Fibroblast of skin of abdomen (primary cell): ENCODE measurements around the gene RBM27.
"Not testable (repeated sequence)": the region's sequence is repeated elsewhere in the genome, so short reads cannot be mapped to it uniquely, and the experiment has no call there.

Experiments used
- DNase-seq: peaks from one replicate; pipeline ENCODE4 v3.0.0-alpha.2; 2013

RBM27 gene

DNA sequence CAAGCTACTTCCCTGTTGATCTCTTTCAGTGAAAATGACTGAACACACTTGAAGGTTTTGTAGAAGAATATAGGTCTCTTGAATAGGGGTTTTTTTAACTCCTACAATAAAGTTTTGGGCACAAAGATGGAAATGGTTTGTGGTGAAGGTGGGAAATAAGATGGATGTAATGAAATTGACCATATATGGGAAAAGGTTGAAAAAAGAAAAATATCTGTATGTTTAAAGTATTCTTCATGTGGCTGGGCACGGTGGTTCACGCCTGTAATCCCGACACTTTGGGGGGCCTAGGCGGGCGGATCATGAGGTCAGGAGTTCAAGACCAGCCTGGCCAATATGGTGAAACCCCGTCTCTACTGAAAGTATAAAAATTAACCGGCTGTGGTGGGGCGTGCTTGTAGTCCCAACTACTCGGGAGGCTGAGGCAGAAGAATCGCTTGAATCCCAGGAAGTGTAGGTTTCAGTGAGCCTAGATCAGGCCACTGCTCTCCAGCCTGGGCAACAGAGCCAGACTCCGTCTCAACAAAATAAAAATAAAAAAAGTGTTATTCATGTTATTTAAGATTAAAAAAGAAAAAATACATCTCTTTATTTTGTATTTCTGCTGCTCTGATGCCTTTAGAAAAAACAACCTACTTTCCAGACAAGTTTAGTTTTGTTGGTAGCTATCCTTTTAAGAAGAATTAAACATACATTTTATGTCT, 2.2 kb downstream of the RBM27 start:
- no peak for DNase-seq

DNA sequence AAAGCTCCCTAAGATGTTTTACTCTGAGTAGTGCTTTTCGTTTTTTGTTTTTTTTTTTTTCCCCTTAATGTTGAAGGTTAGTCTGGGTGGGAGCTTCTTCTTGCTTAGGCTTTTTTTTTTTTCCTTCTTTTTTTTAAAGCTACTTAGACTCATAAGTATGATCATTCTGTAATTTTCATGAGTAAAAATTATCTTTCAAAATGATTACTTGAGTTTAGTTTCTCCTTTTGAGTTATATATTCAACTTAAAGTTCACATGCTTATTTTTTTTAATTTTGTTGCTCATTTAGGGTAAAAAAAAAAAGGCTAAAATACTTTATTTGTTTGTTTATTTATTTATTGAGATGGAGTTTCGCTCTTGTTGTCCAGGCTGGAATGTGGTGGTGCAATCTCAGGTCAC, 2.9 kb downstream of the RBM27 start:
- no peak for DNase-seq

DNA sequence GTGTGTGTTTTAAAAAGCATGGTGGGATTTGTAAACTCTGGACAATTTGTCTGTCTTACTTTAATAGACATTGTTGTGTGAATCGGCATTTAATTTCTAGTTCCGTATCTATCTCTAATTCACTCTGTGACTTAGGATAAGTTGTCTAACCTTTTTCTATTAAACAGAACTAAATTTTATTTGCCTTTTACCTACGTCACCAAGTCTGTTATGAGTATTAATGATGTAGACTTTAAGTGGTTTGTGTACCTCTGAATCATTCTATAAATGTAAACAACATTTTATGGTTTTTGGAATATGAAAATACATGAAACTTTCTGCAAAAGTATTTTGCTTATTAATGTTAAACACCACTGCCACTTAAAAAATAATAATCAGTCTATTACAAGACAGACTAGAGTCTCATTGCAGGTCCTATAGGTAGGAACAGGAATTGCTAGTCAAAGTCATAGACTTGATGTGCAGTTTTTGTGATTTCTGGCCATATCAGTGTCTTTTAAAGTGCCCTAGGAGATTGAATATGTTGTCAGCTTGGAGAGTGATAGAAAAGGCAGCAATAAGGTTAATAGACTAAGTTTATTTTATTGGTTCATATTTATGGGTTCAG, 5.6 kb downstream of the RBM27 start:
- no peak for DNase-seq

DNA sequence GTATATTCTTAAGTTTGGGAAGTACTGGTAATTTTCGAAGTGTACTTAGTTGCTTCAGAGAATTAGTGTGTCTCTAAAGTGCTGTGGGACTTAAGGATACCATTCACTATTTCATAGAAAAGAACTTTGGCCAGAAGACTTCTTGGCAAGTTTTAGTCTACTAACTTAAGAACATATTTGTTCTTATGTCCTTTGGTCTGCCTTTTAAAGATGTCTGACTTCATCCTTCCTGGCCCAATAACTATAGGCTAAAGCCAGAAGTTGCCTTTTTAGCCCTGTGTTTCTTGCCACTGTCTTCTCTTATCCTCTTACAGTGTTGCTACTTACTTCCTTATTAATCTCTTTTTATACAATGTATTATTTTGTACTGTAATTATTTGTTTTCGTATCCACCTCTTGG, 6.3 kb downstream of the RBM27 start:
- DNase-seq: no peak

DNA sequence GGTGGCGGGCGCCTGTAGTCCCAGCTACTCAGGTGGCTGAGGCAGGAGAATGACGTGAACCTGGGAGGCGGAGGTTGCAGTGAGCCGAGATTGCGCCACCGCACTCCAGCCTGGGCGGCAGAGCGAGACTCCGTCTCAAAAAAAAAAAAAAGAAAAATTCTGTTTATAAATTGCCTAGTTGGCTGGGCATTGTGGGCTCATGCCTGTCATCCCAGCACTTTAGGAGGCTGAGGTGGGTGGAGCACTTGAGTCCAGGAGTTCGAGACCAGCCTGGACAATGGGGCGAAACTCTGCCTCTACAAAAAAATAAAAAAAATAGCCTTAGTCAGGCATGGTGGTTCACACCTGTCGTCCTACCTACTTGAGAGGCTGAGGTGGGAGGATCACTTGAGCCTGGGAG, 7.4 kb downstream of the RBM27 start:
- not testable (repeated sequence) for DNase-seq

DNA sequence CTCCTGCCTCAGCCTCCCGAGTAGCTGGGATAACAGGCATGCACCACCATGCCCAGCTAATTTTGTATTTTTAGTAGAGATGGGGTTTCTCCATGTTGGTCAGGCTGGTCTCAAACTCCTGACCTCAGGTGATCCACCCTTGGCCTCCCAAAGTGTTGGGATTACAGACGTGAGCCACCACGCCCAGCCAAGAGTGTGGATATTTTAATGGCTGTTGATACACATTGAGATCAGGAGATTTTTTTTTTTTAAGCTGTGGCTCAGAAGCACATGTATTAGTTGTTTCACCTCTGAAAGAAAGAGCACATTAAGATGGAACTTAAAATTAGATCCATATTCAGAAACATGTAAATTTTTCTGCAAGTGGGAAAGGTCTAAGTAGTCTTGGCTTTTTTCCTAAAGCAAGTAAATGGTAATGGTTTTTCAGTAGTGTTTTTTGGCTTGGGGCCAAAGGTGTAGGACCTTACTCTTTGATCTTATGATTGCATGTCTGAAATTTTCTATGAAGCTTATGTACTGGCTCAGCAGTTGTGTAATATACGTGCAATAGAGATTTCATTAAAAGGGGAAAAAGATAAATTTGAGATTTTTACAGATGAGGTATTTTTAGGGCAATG, 9.9 kb downstream of the RBM27 start:
- peak; percentile 8 for DNase-seq

DNA sequence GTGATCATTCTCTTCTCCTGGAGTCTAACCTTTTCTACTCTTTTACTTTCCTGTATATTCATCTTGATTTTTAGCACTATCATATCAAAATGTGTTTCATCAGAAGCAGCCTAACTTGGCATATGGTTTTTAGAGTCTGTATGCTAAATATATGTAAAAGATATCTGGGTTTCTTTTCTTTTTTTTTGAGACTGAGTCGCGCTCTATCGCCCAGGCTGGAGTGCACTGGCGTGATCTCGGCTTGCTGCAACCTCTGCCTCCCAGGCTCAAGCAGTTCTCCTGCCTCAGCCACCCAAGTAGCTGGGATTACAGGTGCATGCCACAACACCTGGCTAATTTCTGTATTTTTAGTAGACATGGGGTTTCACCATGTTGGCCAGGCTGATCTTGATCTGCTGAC, 11.5 kb downstream of the RBM27 start:
- not testable (repeated sequence) for DNase-seq

DNA sequence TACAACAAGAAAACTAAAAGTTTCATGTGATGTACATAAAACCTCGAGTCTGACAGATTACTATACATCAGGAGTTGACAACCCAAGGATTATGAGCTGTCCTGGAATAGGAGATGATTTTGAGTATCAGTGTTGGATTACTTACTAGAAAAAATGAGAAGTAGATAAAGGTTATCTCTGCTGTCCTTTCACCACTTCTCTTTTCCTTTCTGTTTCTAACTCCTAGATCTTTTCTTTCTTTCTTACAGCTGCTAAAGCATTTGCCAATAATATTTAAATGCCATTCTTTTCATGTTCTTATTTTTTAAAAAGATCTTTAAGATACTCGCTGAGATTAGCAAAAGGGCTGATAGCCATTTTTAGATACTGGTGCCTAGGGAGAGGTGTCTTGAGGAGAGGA, 14.8 kb downstream of the RBM27 start:
- DNase-seq: no peak

DNA sequence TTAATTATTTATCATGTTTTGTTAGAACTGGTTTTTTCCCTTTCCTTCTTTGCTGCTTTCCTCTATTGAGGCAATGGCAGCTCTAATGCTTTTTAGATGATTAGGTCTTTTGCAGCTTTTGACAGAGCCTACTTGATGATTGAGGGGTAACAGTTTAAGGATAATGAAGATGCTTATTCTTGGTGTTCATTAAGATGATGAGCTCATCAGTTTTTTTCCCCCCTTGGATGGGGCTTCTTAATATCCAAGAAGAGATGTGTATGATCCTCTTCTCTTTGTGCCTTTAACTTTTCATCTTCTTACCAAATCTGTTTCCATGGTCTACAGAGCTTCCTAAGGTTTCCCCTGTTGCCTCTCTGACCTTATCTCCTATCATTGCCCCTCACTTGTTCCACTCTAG, 15.8 kb downstream of the RBM27 start:
- no peak for DNase-seq

DNA sequence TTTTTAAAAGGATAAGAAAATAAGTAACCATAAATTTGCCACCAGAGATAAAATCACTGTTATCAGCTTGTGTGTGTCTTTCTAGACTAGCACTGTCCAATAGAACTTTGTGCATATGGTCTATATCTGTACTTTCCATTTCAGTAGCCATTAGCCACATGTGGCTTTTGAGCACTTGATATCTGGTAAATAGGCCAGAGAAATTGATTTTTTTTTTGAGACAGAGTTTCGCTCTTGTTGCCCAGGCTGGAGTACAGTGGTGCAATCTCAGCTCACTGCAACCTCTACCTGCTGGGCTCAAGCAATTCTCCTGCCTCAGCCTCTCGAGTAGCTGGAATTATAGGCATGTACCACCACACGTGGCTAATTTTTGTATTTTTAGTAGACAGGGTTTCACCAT, 17.8 kb downstream of the RBM27 start:
- DNase-seq: no peak

DNA sequence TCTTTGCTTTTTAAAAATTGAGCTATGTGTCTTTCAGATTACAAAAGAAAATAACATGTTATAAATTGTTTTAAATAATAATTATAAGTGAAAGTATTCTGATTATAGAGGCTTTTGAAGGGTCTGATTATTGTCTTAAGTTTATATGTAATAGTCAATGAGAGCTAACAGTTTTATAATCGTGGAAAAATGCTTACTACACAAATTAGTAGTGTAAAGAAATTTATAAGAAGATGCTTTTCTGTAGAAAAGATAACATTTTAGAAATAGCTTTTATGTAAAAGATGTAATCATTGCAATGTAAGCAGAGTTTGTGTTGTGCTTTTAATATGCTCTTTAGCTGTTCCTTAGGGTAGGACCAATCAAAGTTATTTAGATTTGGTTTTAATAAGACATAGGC, 18.6 kb downstream of the RBM27 start:
- DNase-seq: no peak

DNA sequence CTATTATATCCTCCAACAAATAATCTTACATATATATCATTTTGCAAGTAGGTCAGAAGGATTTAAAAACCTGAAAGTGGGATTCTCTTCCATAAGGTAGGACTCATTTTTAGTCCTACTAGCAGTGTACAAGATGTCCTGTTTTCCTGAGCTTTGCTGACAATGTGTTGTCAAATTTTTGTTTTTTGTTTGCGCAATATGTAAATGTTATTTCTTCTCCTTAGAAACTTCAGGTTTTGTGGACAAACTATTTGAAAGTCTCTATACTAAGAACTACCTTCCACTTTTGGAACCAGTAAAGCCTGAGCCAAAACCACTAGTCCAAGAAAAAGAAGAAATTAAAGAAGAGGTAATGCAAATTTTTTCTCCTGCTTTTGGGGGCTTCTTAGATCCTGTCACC, 19.8 kb downstream of the RBM27 start:
- no peak for DNase-seq

DNA sequence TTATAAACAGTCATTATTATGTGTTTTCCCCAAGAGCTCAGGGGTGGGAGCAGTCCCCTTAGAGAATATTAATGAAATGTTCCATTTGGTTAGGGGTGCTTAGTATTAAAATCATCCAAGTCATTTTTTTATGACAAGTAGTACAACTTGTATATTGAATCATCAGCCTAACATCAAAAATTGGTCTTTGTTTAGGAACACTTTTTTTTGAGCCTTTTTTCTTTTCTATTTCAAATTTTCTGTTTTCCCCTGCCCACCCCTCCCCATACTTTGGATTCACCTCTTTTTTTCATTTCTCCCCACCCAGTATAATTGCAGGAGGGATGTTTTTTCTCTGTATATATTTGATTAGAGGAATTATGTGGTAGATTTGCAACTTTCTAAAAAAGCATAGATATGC, 25.8 kb downstream of the RBM27 start:
- DNase-seq: no peak

DNA sequence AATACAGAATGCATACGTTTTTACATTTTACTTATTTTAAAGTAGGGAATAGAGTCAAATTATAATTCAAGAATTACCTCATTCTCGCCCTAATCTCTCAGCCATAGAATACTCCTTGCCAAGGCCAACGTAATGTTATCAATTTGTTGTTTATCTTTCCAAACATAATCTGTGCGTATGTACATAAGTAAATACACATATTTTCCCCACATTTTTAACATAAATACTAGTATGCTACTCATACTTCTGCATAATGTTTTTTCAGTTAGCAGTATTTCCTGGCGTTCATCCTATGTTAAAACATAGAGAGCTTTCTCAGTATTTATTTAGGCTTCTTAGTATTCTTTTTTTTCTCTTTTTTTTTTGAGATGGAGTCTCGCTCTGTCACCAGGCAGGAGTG, 28.8 kb downstream of the RBM27 start:
- DNase-seq: no peak

DNA sequence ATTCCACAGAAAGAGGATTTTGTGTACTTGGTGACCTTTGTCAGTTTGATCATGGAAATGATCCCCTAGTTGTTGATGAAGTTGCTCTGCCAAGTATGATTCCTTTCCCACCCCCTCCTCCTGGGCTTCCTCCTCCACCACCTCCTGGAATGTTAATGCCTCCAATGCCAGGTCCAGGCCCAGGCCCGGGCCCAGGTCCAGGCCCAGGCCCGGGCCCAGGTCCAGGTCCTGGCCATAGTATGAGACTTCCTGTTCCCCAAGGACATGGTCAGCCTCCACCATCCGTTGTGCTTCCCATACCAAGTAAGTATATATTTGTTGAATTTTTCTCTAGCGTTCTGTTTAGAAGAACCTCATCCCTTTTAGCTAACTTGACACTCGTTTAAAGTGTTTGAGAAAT, 30.0 kb downstream of the RBM27 start:
- DNase-seq: no peak

DNA sequence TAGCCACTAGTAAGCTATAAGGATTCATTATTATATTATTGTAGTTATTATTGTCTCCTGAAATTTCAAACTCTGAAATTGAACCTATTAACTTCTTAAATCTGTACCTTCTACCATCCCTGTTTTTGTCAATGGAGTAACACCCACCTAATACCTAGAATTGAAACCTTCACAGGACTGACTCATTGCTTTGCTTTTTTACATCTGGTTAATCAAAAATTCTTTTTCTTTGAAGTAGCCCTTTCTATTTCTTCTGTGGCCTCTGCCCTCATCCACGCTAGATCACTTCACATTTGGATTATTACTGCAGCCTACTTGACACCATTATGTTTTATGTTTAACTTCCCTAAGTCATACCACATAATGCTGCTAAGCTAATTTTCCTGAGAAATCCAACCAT, 35.6 kb downstream of the RBM27 start:
- no peak for DNase-seq

DNA sequence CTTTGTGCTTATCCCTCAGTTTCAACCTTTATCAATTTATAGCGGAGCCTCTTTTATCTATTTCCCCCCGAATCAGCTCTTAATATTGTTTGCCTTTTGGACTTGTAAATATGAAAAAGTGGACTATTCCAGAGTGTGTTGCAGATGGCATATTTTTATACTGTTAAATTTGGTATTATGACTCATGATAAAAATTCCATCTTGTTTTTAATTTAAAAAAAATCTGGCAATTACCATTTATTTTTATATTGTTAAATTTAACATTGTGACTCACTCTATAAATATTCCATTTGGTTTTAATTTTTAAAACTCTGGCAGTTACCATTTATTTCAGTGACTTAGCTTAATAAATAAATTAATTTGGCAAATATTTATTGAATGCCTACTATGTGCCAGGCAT, 37.5 kb downstream of the RBM27 start:
- peak; percentile 3 for DNase-seq

DNA sequence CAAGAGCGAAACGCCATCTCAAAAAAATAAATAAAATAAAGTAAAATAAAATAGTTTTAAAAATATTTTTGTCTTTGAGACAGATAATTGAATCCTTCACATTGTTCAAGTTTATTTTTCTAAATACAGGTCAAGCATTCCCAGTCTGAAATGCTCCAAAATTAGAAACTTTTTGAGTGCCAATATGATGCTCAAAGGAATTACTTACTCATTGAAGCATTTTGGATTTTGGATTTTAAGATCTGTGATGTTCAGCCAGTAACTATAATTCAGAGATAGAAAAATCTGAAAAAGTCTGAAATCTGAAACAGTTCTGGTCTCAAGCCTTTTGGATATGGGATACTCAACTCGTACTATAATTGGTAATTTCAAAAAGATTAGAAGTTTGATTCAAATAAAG, 39.8 kb downstream of the RBM27 start:
- no peak for DNase-seq

DNA sequence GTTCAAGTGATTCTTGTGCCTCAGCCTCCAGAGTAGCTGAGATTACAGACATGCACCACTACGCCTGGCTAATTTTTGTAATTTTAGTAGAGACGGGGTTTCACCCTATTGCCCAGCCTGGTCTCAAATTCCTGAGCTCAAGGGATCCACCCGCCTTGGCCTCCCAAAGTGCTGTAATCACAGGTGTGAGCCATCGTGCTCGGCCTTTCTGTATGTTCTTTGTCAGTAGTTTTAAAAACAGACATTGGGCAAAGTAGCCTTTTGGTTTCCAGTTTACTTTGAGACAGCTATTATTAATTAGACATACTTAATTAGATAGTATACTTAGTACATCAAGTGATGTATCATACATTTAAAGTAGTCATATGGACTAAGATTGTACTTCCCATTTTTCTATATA, 45.2 kb downstream of the RBM27 start:
- no peak for DNase-seq

DNA sequence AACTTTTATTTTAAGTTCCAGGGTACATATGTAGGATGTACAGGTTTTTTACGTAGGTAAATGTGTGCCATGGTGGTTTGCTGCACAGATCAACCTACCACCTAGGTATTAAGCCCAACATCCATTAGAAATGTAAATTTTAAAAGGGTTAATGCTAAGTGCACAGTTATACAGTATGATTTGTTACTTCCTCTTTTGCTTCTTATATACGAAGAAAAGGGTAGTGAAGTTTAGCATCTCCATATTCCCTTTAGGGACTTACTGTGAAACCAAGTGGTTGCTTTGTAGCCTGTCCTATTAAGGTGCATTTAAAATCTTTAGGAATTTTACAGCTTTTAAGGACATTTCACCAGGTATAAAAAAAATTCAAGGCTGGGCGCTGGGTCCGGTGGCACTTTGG, 46.4 kb downstream of the RBM27 start:
- DNase-seq: no peak
